Colonic mucosa (tissue), 4 donors: ENCODE measurements around the gene NUDT8. TPM values are rescaled to one million over a fixed set of nuclear protein-coding genes. Genes with fewer than 3 reads are reported as not detected.
A peak's percentile ranks its signal among the peaks of the same experiment; 100 is the strongest.

Experiments
- DNase-seq: peaks from one replicate; pipeline ENCODE4 v3.0.0-alpha.2; 2020
- H3K27ac ChIP-seq: fragments of 200-600 bp; one replicate; pipeline ENCODE4 v1.8.0; 2021
- H3K27me3 ChIP-seq: fragments of 200-600 bp; one replicate; pipeline ENCODE4 v1.8.0; 2021
- H3K36me3 ChIP-seq: fragments of 200-600 bp; one replicate; pipeline ENCODE4 v1.8.0; 2021
- H3K4me1 ChIP-seq: fragments of 200-600 bp; one replicate; pipeline ENCODE4 v1.8.0; 2021; ENCODE audit warnings: mild to moderate bottlenecking
- H3K4me3 ChIP-seq: fragments of 200-600 bp; one replicate; pipeline ENCODE4 v1.8.0; 2021
- H3K9ac ChIP-seq, 2 donors: one replicate each; pipeline ENCODE4 v1.7.0; 2013; ENCODE audit warnings: control low read depth in 2 of 2, low read depth in 2 of 2, low read length in 2 of 2
- H3K9me3 ChIP-seq: fragments of 200-600 bp; one replicate; pipeline ENCODE4 v1.8.0; 2021
- CTCF ChIP-seq: fragments of 200-600 bp; IDR thresholded peaks from one replicate; pipeline ENCODE4 v1.8.0; 2022; ENCODE audit warnings: antibody characterized with exemption, mild to moderate bottlenecking
- intact Hi-C: fragments of 100-400 bp; cut with DNase I; formaldehyde crosslinking; loops from one replicate; pipeline ENCODE4 v1.14.1; 2022
- total RNA-seq, 2 donors: library from RNA; stranded (reverse); fragmentation: NEBNext Ultra II Directional in 1 of 2; extraction: Animal tissue kit (Norgen Biotek cat#: 25700) in 1 of 2; gene quantifications; one replicate each; pipeline ENCODE4 v1.2.1, GENCODE V29; 2021
- donor health status: healthy.
- donor health status: DM: no; HTN: no; CAD: no.
- donor health status: DM: no; HTN: no; CAD: no.

The NUDT8 gene
- total RNA-seq, 2 donors from 2014 or later: 35.1 to 52.5 TPM

- H3K27ac ChIP-seq: no peak overlapping the region
- H3K27me3 ChIP-seq: no peaks in the 10 kb centered on the region
- H3K4me1 ChIP-seq: no peaks in the 10 kb centered on the region
- intact Hi-C loops: no loop called here
- no peak for TF ChIP-seq CTCF
- no peak for DNase-seq
- H3K36me3 ChIP-seq: no peaks in the 10 kb centered on the region
- H3K9ac ChIP-seq: no peak overlapping the region
- H3K9me3 ChIP-seq: no peaks in the 10 kb centered on the region
- H3K4me3 ChIP-seq: no peak overlapping the region
These were observed 36.5 kb upstream of the NUDT8 start for GRCh38 chr11:67666303-67666645.

GRCh38 chr11:67665541-67666302 lies 36.0 kb upstream of the NUDT8 start:
- DNase-seq: peak; percentile 56
- no peak overlapping the region for H3K4me3 ChIP-seq
- H3K4me1 ChIP-seq: no peaks in the 10 kb centered on the region
- no peaks in the 10 kb centered on the region for H3K27me3 ChIP-seq
- intact Hi-C loops: no loop called here
- H3K9ac ChIP-seq: no peak overlapping the region
- TF ChIP-seq CTCF: peak; percentile 31
- no peak overlapping the region for H3K27ac ChIP-seq
- no peaks in the 10 kb centered on the region for H3K9me3 ChIP-seq
- no peaks in the 10 kb centered on the region for H3K36me3 ChIP-seq

- H3K4me3 ChIP-seq: no peak overlapping the region
- no peak for DNase-seq
- H3K9me3 ChIP-seq: no peaks in the 10 kb centered on the region
- TF ChIP-seq CTCF: no peak
- H3K27me3 ChIP-seq: no peaks in the 10 kb centered on the region
- H3K9ac ChIP-seq: no peak overlapping the region
- intact Hi-C loops: loop anchor here (5.0 kb wide), 1 partner anchor 38 kb away; the partner anchor contains the start of gene NUDT8
- H3K4me1 ChIP-seq: no peaks in the 10 kb centered on the region
- H3K36me3 ChIP-seq: no peaks in the 10 kb centered on the region
- no peak overlapping the region for H3K27ac ChIP-seq
These were observed 35.2 kb upstream of the NUDT8 start for GRCh38 chr11:67664696-67665540.

- no peaks in the 10 kb centered on the region for H3K9me3 ChIP-seq
- TF ChIP-seq CTCF: no peak
- intact Hi-C loops: loop anchor here (5.0 kb wide), 1 partner anchor 37 kb away; the partner anchor contains the start of gene NUDT8
- no peak overlapping the region for H3K27ac ChIP-seq
- H3K4me1 ChIP-seq: no peaks in the 10 kb centered on the region
- H3K9ac ChIP-seq: no peak overlapping the region
- no peaks in the 10 kb centered on the region for H3K27me3 ChIP-seq
- no peak overlapping the region for H3K4me3 ChIP-seq
- no peaks in the 10 kb centered on the region for H3K36me3 ChIP-seq
- DNase-seq: no peak
These were observed 34.5 kb upstream of the NUDT8 start for GRCh38 chr11:67664213-67664585.

GRCh38 chr11:67663532-67664212 lies 33.9 kb upstream of the NUDT8 start:
- Histone ChIP-seq H3K36me3 (no peaks in the 10 kb centered on the region), H3K9ac (no peak overlapping the region), H3K9me3 (no peaks in the 10 kb centered on the region), H3K4me3 (no peak overlapping the region), H3K27ac (no peak overlapping the region), H3K27me3 (no peaks in the 10 kb centered on the region), H3K4me1 (no peaks in the 10 kb centered on the region)
- intact Hi-C loops: loop anchor here (5.0 kb wide), 1 partner anchor 36 kb away; the partner anchor contains the start of gene NUDT8
- DNase-seq: no peak
- TF ChIP-seq CTCF: no peak
